HG03342 (cell line): ENCODE results near the gene WDR4.
"Not testable (repeated sequence)": the region's sequence is repeated elsewhere in the genome, so short reads cannot be mapped to it uniquely, and the experiment has no call there.

Source experiments
- ATAC-seq: cut with Tn5 transposase; IDR thresholded peaks from one replicate; pipeline ENCODE4 v1.9.1; 2021; ENCODE audit warnings: mild to moderate bottlenecking, moderate library complexity; ENCODE audit not compliant: unreplicated experiment

WDR4 gene

GRCh38 chr21:42880352-42880751 is 1.0 kb upstream of the WDR4 start:
- no peak for ATAC-seq

- ATAC-seq, result peak; percentile 10
These were observed 704 bp downstream of the WDR4 start for GRCh38 chr21:42878678-42878992.

GRCh38 chr21:42875811-42876210 is 3.5 kb downstream of the WDR4 start:
- not testable (repeated sequence) for ATAC-seq

- no peak for ATAC-seq
These were observed 6.2 kb downstream of the WDR4 start for GRCh38 chr21:42873096-42873495.

- no peak for ATAC-seq
These were observed 11.1 kb downstream of the WDR4 start for GRCh38 chr21:42868196-42868595.

GRCh38 chr21:42865776-42866160 is 13.6 kb downstream of the WDR4 start:
- no peak for ATAC-seq

- ATAC-seq, result no peak
These were observed 14.2 kb downstream of the WDR4 start for GRCh38 chr21:42864815-42865775.

GRCh38 chr21:42864286-42864685 is 15.1 kb downstream of the WDR4 start:
- no peak for ATAC-seq

GRCh38 chr21:42863504-42863870 is 15.9 kb downstream of the WDR4 start:
- ATAC-seq, result no peak

GRCh38 chr21:42862774-42863503 is 16.4 kb downstream of the WDR4 start:
- ATAC-seq, result no peak

GRCh38 chr21:42861848-42862400 is 17.4 kb downstream of the WDR4 start:
- ATAC-seq, result no peak

- no peak for ATAC-seq
These were observed 18.0 kb downstream of the WDR4 start for GRCh38 chr21:42861311-42861847.

GRCh38 chr21:42860345-42860744 is 19.0 kb downstream of the WDR4 start:
- ATAC-seq, result no peak

GRCh38 chr21:42859891-42860230 is 19.5 kb downstream of the WDR4 start:
- ATAC-seq, result no peak

GRCh38 chr21:42858957-42859890 is 20.1 kb downstream of the WDR4 start:
- ATAC-seq, result no peak

GRCh38 chr21:42858185-42858847 is 21.0 kb downstream of the WDR4 start:
- ATAC-seq, result no peak

- ATAC-seq, result no peak
These were observed 22.1 kb downstream of the WDR4 start for GRCh38 chr21:42857216-42857615.

- no peak for ATAC-seq
These were observed 23.4 kb downstream of the WDR4 start for GRCh38 chr21:42855937-42856335.

GRCh38 chr21:42855171-42855936 is 24.0 kb downstream of the WDR4 start:
- ATAC-seq, result no peak
